Activated CD4-positive, alpha-beta T cell treated with anti-CD3 and anti-CD28 coated beads, Interleukin-2, Interleukin-4, amounts not matched to agents 100 ng/mL and 50 ng/mL, durations not matched to agents 16 hours and 8 hours (primary cell): ENCODE results near the gene PKD2.

ENCODE experiments used
- DNase-seq: peaks from one replicate; pipeline ENCODE4 v3.0.0-alpha.2; 2020; ENCODE audit warnings: low spot score

The PKD2 gene

DNA sequence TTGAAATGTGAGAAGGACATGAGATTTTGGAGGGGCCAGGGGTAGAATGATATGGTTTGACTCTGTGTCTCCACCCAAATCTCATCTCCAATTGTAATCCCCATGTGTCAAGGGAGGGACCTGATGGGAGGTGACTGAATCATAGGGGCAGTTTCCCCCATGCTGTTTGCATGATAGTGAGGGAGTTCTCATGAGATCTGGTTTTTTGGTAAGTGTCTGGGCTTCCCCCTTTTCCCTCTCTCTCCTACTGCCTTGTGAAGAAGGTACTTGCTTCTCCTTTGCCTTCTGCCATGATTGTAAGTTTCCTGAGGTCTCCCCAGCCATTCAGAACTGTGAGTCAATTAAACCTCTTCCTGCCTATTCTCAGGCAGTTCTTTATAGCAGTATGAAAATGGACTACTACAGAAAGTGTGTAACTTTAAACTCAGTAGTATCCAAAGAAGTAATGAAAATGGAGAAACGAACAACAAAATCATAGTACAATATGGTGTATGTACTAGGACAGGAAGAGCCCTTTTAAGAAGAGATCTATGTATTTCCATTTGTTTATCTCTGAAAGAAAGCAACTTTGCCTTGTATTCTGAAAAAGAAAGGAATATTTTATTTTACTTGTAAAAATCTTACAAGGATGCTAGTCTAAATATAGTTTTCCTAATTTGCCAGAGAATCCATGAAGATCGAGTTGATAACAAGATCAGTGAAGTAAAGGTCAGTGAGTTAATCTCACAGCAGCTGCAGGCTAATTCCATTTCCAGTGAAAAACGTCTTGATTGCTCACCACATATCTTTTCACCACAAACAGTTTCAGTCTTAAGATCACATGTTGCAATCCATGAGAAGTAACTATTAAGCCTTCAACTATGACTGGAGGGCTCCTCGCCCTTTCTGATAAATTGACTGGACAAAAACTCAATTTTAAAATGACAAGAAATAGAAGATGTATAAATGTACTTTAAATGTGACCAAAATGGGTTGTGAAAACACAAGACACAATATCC, 20.5 kb downstream of the PKD2 start:
- DNase-seq: peak; percentile 43

DNA sequence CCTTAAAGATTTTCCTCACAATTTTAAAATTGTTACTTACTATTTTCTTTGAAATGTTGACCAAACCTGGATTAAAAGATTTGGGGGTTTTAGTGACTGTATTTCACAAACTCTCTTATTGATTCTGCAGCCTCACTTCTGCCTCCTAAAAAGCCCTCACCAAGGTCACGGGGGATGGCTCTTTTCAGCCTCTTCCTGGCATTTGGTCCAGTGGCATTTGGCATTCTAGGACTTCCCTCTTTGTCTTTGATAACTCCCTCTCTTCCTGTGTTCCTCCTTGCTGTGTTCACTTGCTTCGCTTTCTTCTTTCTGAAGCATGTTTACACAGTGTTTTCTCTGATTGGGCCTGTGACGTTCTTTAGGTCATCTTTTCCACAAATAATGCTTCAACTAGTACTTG, 21.5 kb downstream of the PKD2 start:
- no peak for DNase-seq

DNA sequence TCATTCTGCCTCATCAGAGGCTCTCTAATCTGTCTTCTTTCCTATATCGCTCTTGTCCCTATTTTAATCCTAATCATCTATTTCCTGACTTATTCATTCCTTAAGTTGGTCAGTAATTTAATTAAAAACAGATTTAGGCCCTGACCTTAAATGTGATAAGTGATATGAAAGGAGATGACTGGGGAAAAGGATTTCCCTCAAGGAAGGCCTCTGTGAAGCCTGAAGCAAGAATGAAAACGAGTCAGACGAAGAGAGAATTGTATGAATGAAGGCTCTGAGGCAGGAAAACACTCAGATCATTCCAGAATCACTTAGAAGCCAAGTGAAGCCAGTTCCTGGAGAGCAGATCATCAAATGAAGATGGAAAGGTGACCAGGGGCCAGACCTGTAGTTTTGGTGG, 22.1 kb downstream of the PKD2 start:
- no peak for DNase-seq

DNA sequence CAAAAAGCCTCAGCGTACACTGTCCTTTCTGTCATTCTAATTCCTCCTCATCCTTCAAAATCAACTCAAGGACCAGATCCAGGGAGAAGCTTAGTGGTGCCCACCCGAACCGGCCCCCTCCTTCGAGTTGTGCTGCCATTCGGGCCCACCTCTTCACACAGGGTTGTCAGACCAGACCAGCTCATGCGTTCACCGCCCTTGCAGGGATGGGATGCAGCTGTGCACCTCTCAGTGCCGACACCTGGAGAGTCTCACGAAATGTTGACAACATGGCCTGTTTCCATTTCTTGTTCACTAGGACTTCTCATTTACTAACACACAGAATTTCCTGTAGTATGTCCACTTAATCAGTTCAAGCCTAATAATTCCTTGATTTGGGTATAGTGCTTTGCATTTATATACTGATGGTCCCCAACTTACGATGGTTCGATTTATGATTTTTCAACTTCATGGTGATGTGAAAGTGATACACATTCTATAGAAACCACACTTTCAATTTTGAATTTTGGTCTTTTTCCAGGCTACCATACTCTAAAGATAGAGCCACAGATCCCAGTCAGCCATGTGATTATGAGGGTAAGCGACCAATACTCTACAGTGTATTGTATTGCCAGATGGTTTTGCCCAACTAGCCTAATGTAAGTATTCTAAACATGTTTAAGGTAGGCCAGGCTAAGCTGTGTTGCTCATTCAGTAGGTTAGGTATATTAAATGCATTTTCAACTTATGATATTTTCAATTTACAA, 23.3 kb downstream of the PKD2 start:
- no peak for DNase-seq

DNA sequence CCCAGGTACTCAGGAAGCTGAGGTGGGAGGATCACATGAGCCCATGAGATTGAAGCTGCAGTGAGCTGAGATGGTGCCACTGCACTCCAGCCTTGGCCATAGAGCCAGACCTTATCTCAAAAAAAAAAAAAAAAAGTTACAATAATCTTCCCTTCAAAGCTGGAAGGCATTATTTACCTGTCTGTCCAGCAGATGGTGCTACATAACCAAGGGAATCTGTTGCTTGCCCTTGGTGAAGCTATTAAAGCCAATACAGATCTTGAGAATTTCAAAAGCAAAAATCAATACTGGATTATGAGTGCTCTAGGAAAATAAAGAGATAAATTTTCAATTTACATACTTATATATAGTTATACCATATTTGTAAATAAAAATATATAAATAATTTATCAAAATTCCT, 25.9 kb downstream of the PKD2 start:
- DNase-seq: peak; percentile 54

DNA sequence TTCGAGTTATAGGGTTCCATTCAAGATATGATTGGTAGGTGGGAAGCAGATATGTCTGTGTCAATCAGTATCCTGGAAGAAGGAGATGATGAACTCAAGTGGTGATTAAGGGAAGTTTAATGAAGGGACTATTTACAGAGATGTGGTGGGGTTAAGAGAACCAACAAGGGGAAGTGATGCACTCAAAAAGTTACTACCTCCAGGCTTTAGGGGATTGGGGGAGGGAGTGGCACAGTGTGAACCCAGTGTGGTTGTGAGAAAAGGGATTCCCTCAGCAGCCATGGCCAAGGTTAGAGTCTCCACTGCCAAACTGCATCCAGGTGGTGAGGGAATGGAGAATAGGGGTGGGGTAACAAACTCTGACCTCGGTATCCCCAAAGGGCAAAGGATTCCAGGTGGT, 27.9 kb downstream of the PKD2 start:
- DNase-seq: no peak

DNA sequence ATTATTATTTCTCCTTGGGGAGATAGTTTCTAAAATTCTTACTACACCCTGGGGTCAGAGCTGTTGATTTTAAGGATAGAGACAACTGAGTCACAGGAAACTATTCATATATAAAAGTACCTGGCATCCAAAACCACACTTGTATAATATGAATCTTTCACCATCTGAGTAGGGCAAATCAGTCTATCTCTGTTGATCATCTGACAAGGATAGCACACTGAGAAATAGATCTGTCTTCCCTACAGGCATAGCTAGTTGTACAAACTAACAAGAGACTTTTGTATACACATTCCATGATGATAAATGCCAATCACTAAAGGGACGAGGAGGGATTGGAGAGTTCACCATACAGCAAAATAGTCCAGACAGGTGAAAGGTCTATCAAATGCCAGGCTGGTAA, 30.0 kb downstream of the PKD2 start:
- no peak for DNase-seq

DNA sequence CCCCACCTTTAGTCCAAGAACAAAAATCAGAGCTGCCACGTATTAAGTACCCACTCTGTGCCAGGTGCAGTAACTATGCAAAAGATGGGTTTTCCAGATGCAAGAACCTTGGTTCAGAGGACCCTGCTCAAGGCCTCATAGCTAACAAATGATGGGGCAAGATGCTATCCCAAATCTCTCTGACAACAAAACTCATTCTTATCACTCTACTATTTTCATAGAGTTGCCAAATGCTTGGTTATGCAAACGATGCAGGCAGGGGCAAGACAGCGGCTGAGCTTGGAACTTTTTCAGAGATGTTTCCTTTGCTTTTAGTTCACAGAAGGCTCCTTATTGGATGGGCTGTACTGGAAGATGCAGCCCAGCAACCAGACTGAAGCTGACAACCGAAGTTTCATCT, 30.5 kb downstream of the PKD2 start:
- DNase-seq: no peak

DNA sequence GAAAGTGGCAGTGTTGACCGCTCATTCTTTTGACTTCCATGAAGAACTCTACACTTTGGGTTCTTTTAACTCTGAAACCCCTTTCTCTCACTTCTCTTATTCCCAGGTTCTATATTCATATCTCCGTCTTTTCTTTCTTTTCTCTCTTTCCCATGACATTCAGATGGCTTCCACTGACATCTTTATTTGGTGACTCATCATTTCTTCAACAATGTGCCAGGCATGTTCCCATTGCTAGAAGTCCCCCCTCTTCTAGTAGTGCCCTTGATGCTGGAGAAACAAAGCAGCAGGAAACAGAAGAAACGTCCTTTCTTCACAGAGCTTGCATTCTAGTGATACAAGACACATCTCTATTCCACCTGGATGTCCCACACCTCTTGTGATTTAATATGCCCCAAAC, 33.3 kb downstream of the PKD2 start:
- no peak for DNase-seq

DNA sequence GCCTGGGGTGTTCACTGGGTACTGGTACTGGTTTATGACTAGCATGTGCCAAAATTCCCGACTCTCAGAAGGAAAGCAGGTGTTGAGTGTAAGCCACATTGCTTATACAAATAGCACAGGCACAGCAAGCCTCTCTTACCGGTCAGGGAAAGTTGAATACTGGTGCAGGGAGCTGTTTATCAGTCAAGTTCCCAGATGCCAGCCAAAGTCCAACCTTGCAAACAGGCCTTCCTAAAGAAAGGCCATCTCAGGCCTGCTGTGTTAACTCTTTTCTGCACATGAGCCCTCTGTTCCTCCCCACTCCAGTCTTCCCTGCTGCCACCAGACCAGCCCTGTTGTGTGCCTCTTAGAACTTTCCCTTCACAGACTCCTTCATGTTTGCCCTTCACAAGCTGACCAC, 34.2 kb downstream of the PKD2 start:
- no peak for DNase-seq

DNA sequence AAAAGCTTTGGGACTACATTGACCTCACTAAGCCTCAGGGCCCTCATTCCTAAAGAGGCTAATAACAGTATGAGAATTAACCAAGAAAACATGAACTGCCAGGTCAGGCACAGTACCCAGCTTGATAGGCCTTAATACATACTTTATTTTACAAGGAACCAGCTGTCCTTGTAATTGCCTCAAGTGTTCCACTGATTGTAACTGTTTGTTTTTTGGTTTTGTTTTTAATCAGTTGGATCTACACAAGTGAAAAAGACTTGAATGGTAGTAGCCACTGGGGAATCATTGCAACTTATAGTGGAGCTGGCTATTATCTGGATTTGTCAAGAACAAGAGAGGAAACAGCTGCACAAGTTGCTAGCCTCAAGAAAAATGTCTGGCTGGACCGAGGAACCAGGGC, 35.6 kb downstream of the PKD2 start:
- no peak for DNase-seq

DNA sequence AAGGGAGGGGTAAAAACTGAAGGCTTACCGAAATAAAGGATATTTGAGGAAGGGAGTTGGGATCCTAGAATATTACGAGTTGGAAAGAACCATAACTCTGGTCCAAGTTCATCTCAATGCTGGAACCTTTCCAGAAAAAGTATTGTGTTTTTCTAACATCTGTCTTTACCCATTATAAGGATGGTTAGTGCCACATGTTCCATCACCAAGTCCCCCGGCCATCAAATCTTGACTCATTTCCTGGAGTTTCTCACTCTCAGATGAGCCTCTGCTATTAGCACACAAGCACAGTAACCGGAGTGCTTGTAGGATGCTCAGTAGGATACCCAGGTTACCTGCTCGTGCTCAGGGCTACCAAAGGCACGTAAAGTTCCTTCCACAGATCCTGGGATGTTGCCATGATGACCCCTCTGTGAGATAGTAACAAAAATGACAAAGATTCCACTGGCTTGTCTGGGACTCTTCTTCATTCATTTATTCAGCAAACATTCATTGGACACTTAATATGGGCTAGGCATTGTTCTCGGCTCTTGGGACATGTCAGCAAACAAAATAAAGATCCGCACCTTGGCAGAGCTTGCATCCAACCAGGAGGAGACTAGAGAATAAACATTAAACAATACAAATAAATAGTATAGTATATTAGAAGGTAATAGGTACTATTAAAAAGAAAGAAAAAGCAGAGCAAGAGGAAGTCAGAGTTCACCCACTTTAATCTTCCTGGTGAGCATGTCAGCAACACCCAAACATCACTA, 36.3 kb downstream of the PKD2 start:
- no peak for DNase-seq

DNA sequence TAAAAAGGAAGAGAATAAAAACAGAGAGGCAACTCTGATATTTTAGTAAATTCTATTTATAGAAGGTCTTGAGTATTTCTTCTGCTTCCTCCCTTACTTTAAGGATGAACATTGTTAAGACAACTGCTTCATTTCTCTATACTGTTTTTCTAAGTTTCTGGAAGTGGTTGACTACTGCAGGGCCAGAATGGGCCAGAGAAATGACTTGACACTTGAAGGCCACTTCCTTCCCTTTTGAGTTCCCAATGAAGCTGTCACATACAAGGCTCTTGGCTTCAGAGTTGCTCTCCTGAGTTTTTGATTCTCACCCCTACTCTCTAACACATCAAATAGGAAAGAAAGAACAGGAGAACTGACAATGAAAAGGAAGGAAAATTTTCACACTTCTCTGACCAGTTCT, 37.6 kb downstream of the PKD2 start:
- no peak for DNase-seq

DNA sequence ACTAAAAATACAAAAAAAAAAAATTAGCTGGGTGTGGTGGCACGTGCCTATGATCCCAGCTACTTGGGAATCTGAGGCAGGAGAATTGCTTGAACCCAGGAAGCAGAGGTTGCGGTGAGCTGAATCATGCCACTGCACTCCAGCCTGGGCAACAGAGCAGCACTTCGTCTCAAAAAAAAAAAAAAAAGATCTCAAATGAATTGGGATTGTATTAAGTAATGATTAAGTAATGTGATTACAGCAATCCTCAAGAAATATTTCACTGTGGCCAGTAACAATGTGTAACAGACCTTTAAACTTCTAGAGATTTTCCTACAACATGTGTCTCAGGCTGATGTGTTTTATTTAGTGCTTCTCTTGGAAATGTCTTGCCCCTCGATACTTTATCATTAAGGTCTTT, 46.8 kb downstream of the PKD2 start:
- no peak for DNase-seq

DNA sequence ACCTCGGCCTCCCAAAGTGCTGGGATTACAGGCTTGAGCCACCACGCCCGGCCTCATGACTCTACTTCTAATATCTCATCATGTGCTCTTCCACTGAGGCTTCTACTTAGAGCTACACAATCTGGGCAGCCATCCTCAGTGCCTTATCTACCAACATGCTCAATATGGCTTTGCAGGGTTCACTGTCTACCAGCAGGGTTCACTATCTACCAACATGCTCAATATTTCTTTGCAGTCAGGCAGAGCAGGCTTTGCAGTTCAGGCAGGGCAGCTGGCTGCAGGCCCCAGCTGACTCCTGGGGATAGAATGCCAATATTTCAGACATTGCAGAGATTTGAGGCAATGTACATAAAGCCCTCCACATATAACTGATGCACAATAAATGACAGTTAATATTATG, 47.5 kb downstream of the PKD2 start:
- peak; percentile 2 for DNase-seq

DNA sequence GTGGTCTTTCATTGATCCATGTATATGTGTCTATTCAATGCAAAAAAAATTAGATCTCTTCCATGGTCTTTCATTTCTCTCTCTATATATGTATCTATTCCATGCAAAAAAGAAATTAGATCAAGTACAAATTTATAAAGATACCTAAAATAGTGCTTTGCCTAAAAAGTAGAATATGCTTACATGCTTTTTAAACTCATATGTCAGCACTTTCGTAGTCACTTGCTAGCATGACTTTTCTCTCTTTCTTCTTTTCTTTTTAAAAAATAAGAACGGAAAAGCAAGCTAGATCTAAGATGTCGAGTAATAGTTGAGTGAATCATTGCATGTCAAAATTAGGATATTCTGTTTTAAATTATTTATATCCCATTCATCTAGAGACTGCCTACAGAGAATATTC, 50.9 kb downstream of the PKD2 start:
- no peak for DNase-seq

DNA sequence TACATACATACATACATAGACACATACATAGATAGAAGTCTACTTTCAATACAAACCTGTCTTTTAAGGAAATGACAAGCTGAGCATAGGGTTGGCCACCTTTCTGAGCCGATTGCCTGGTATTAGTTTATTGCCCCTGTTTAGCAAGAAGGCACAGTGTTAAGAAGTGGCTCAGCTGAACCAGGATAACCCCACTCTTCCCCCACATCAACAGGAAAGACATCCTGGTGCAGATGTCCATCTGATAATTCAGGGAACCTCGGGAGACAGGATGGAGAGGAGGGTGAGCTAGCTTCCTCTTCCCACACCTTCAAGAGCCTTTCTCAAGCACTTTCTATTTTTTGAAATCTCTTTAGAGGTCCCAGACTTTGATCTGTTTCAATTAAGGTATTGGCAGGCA, 52.3 kb downstream of the PKD2 start:
- no peak for DNase-seq

DNA sequence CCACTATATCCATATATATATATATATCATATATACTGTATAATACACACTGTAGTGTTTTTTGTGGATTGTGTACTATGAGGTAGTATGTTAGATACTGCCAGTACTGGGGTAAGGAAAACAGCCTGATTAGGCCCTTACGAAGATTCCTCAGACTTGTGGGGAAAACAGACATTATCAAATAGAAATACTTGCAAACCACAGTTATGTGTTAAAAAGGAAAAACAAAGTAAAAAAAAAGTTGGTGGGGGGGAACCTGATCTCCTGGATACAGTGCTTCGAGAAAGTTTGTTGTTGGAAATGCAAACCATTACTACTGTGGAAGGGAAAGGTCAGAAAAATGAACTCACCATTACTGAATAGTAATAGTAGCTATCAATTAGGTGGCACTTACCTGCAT, 53.0 kb downstream of the PKD2 start:
- DNase-seq: no peak

DNA sequence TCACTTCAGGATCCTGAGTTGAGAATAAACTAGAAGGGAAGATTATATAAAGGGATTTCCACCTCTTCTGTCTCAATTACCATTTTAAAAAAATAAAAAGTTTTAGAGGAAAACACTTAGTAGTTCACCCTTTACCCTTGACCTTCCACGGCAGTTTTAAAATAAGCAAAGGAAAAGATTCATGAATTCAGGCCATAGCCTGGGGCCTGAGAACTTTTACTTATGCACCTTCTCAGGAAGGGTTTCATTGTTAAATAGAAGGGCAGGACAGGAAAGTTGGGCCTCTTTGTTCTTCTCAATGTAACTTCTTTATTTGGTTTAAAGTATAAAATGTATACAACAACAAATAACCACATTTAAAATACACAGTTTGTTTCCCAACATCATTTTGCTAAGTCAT, 54.9 kb downstream of the PKD2 start:
- DNase-seq: no peak

DNA sequence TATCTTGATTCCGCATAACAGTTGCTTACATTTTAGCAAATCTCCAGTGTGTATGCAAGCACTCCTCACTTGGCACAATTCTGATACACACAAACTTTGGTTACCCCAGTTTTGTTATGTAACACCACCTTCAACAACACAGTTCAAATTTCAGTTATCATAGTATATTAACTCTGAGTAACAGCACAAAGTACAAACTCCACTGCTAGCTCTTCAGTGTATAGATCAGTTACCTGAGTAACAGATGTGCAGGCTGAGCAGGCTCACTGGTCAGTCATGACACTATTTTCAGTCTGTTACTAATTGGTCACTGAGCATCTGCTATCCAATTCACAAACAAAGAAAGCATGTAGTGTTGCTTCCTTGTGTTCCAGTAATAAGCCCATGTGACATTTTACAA, 55.4 kb downstream of the PKD2 start:
- DNase-seq: no peak

DNA sequence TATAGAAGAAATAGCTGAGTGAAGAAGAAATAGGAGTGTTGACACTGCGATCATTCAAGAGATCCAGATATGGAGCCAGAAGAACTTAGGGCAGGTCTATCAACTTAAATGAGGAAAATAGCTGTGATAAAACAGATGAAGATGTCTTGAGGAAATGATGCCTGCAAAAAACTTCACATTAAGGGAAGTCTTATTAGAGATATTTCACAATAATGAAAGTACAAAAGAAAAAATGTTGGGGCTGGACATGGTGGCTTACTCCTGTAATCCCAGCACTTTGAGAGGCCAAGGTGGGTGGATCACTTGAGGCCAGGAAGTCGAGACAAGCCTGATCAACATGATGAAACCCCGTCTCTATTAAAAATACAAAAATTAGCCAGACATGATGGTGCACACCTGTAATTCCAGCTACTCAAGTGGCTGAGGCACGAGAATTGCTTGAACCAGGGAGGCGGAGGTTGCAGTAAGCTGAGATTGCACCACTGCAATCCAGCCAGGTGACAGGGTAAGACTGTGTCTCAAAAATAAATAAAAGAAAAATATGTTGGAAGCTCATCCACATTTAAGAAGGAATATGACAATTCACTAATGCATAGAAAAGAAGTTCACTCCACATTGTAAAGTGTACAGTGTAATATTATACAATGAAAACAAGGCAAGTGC, 56.3 kb downstream of the PKD2 start:
- DNase-seq: no peak

DNA sequence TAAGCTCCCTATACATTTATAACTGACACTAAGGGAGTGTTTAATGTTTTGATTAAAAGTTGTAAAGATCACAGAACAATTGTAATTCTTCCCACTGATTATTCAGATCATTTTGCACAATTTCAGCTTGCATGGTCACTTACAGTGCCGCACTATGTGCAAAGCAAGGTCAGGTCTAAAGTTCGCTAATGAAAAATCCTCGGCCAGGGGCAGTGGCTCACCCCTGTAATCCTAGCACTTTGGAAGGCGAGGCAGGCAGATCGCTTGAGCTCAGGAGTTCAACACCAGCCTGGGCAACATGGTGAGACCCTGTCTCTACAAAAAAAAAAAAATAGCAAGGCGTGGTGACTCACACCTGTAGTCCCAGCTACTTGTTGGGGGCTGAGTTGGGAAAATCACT, 57.0 kb downstream of the PKD2 start:
- no peak for DNase-seq
